ENCODE results near the gene AIF1L. TPM values are rescaled to one million over a fixed set of nuclear protein-coding genes. Genes with fewer than 3 reads are reported as not detected.

Gene AIF1L
- total and polyA plus RNA-seq, 4 donors, result 0.61 to 1.8 (median 1.2) TPM

DNA sequence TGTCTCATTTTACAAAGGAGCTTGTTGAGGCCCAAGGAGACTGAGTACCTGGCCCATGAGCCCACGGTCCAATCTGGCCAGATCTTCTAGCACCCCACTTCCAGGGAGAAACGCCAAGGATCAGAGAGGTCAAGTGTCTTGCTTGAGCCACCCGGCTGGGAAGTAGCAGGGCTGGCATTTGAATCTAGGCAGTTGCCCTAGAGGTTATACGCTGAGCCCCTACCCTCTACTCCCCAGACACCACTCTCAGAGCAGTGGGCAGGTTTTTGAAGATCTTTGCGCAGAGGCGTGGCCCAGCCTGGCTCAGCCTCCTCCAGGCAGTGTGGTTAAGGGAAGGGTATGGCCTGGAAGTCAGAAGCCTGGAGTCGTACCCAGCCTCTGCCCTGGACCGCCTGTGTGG, 23.3 kb downstream of the AIF1L start:
- peaks cover 1 to 2% (median 2%) of the 10 kb centered on the region in 4 donors for H3K4me1 ChIP-seq (ENCODE audit: control insufficient read depth in 4 of 4, insufficient read depth in 4 of 4, low read length in 3 of 4)
- no peak overlapping the region for H3K27ac ChIP-seq (ENCODE audit: low read depth in 1 of 2, low read length in 2 of 2)
- peaks cover 0 to 5% (median 0%) of the 10 kb centered on the region in 4 donors for H3K27me3 ChIP-seq (ENCODE audit: control insufficient read depth in 4 of 4, insufficient read depth in 4 of 4, low read length in 3 of 4)
- H3K9ac ChIP-seq (ENCODE audit: low read depth in 1 of 2, low read length in 2 of 2), result no peak overlapping the region
- no peaks in the 10 kb centered on the region for H3K36me3 ChIP-seq (ENCODE audit: control insufficient read depth in 4 of 4, insufficient read depth in 3 of 4, low read depth in 1 of 4, low read length in 3 of 4)
- 84% methylated on average over 8 of the region's 8 CpGs for WGBS
- no peaks in the 10 kb centered on the region for H3K9me3 ChIP-seq (ENCODE audit: control insufficient read depth in 4 of 4, low read length in 3 of 4)
- H3K4me3 ChIP-seq (ENCODE audit: low read depth in 1 of 3, low read length in 3 of 3), result no peak overlapping the region
- DNase-seq (ENCODE audit: low spot score), result no peak
- TF ChIP-seq EGR1 (IDR thresholded peaks at IDR 0.05; ENCODE audit: low read depth in 2 of 2) (no peak), JUND (IDR thresholded peaks at IDR 0.05) (no peak), FOXA1 (IDR thresholded peaks at IDR 0.05) (no peak), FOXA2 (IDR thresholded peaks at IDR 0.05) (no peak), GABPA (IDR thresholded peaks at IDR 0.05 in 1 of 2, conservative IDR thresholded peaks at IDR 0.05 in 1 of 2) (no peak), RXRA (IDR thresholded peaks at IDR 0.05) (no peak), HNF4G (IDR thresholded peaks at IDR 0.05) (no peak), RAD21 (IDR thresholded peaks at IDR 0.05) (no peak), SP1 (IDR thresholded peaks at IDR 0.05) (no peak), NR2F2 (IDR thresholded peaks at IDR 0.05) (no peak), YY1 (IDR thresholded peaks at IDR 0.05) (no peak)
- TF ChIP-seq, protein P1, sequence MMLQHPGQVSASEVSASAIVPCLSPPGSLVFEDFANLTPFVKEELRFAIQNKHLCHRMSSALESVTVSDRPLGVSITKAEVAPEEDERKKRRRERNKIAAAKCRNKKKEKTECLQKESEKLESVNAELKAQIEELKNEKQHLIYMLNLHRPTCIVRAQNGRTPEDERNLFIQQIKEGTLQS (IDR thresholded peaks at IDR 0.05), result no peak
- TF ChIP-seq, protein P2, sequence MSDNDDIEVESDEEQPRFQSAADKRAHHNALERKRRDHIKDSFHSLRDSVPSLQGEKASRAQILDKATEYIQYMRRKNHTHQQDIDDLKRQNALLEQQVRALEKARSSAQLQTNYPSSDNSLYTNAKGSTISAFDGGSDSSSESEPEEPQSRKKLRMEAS (IDR thresholded peaks at IDR 0.05), result no peak
- TF ChIP-seq, protein P3, sequence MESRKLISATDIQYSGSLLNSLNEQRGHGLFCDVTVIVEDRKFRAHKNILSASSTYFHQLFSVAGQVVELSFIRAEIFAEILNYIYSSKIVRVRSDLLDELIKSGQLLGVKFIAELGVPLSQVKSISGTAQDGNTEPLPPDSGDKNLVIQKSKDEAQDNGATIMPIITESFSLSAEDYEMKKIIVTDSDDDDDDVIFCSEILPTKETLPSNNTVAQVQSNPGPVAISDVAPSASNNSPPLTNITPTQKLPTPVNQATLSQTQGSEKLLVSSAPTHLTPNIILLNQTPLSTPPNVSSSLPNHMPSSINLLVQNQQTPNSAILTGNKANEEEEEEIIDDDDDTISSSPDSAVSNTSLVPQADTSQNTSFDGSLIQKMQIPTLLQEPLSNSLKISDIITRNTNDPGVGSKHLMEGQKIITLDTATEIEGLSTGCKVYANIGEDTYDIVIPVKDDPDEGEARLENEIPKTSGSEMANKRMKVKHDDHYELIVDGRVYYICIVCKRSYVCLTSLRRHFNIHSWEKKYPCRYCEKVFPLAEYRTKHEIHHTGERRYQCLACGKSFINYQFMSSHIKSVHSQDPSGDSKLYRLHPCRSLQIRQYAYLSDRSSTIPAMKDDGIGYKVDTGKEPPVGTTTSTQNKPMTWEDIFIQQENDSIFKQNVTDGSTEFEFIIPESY (IDR thresholded peaks at IDR 0.05), result no peak

DNA sequence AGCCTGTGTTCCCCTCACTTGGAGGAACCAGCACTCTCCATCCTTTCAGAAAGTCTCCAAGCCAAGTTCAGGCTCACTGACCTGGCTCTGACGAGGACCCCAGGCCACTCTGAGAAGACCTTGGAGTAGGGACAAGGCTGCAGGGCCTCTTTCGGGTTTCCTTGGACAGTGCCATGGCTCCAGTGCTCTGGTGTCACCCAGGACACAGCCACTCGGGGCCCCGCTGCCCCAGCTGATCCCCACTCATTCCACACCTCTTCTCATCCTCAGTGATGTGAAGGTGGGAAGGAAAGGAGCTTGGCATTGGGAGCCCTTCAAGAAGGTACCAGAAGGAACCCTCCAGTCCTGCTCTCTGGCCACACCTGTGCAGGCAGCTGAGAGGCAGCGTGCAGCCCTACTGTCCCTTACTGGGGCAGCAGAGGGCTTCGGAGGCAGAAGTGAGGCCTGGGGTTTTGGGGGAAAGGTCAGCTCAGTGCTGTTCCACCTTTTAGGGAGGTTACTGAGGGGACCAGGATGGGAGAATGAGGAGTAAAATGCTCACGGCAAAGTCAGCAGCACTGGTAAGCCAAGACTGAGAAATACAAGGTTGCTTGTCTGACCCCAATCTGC, 24.4 kb downstream of the AIF1L start:
- Histone ChIP-seq H3K9ac (ENCODE audit: low read depth in 1 of 2, low read length in 2 of 2) (no peak overlapping the region), H3K27me3 (ENCODE audit: control insufficient read depth in 4 of 4, insufficient read depth in 4 of 4, low read length in 3 of 4) (peaks cover 0 to 5% (median 0%) of the 10 kb centered on the region in 4 donors), H3K4me3 (ENCODE audit: low read depth in 1 of 3, low read length in 3 of 3) (no peak overlapping the region), H3K36me3 (ENCODE audit: control insufficient read depth in 4 of 4, insufficient read depth in 3 of 4, low read depth in 1 of 4, low read length in 3 of 4) (no peaks in the 10 kb centered on the region), H3K27ac (ENCODE audit: low read depth in 1 of 2, low read length in 2 of 2) (no peak overlapping the region), H3K4me1 (ENCODE audit: control insufficient read depth in 4 of 4, insufficient read depth in 4 of 4, low read length in 3 of 4) (peaks cover 2 to 6% (median 4%) of the 10 kb centered on the region in 4 donors), H3K9me3 (ENCODE audit: control insufficient read depth in 4 of 4, low read length in 3 of 4) (no peaks in the 10 kb centered on the region)
- TF ChIP-seq, protein P4, sequence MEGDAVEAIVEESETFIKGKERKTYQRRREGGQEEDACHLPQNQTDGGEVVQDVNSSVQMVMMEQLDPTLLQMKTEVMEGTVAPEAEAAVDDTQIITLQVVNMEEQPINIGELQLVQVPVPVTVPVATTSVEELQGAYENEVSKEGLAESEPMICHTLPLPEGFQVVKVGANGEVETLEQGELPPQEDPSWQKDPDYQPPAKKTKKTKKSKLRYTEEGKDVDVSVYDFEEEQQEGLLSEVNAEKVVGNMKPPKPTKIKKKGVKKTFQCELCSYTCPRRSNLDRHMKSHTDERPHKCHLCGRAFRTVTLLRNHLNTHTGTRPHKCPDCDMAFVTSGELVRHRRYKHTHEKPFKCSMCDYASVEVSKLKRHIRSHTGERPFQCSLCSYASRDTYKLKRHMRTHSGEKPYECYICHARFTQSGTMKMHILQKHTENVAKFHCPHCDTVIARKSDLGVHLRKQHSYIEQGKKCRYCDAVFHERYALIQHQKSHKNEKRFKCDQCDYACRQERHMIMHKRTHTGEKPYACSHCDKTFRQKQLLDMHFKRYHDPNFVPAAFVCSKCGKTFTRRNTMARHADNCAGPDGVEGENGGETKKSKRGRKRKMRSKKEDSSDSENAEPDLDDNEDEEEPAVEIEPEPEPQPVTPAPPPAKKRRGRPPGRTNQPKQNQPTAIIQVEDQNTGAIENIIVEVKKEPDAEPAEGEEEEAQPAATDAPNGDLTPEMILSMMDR (IDR thresholded peaks at IDR 0.05; ENCODE audit: low read depth, low read length, missing input control), result no peak
- no peak for TF ChIP-seq FOXA1 (IDR thresholded peaks at IDR 0.05)
- TF ChIP-seq HNF4G (IDR thresholded peaks at IDR 0.05), result no peak
- TF ChIP-seq, protein P5, sequence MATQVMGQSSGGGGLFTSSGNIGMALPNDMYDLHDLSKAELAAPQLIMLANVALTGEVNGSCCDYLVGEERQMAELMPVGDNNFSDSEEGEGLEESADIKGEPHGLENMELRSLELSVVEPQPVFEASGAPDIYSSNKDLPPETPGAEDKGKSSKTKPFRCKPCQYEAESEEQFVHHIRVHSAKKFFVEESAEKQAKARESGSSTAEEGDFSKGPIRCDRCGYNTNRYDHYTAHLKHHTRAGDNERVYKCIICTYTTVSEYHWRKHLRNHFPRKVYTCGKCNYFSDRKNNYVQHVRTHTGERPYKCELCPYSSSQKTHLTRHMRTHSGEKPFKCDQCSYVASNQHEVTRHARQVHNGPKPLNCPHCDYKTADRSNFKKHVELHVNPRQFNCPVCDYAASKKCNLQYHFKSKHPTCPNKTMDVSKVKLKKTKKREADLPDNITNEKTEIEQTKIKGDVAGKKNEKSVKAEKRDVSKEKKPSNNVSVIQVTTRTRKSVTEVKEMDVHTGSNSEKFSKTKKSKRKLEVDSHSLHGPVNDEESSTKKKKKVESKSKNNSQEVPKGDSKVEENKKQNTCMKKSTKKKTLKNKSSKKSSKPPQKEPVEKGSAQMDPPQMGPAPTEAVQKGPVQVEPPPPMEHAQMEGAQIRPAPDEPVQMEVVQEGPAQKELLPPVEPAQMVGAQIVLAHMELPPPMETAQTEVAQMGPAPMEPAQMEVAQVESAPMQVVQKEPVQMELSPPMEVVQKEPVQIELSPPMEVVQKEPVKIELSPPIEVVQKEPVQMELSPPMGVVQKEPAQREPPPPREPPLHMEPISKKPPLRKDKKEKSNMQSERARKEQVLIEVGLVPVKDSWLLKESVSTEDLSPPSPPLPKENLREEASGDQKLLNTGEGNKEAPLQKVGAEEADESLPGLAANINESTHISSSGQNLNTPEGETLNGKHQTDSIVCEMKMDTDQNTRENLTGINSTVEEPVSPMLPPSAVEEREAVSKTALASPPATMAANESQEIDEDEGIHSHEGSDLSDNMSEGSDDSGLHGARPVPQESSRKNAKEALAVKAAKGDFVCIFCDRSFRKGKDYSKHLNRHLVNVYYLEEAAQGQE (IDR thresholded peaks at IDR 0.05), result no peak
- no peak for TF ChIP-seq TAF1 (conservative IDR thresholded peaks at IDR 0.05)
- no peak for TF ChIP-seq YY1 (IDR thresholded peaks at IDR 0.05)
- no peak for TF ChIP-seq GABPA (IDR thresholded peaks at IDR 0.05 in 1 of 2, conservative IDR thresholded peaks at IDR 0.05 in 1 of 2)
- no peak for TF ChIP-seq NR2F2 (IDR thresholded peaks at IDR 0.05)
- TF ChIP-seq, protein P3 (IDR thresholded peaks at IDR 0.05), result no peak
- TF ChIP-seq RAD21 (IDR thresholded peaks at IDR 0.05), result no peak
- TF ChIP-seq RXRA (IDR thresholded peaks at IDR 0.05), result no peak
- no peak for TF ChIP-seq FOXA2 (IDR thresholded peaks at IDR 0.05)
- no peak for TF ChIP-seq EGR1 (IDR thresholded peaks at IDR 0.05; ENCODE audit: low read depth in 2 of 2)
- TF ChIP-seq, protein P2 (IDR thresholded peaks at IDR 0.05), result no peak
- TF ChIP-seq, protein P1 (IDR thresholded peaks at IDR 0.05), result no peak
- TF ChIP-seq HNF4A (conservative IDR thresholded peaks at IDR 0.05), result no peak
- no peak for TF ChIP-seq SP1 (IDR thresholded peaks at IDR 0.05)
- TF ChIP-seq JUND (IDR thresholded peaks at IDR 0.05), result no peak
- no peak for DNase-seq (ENCODE audit: low spot score)
- 90% methylated on average over 7 of the region's 7 CpGs for WGBS
